HepG2 (cell line): ENCODE measurements around the gene ZNF786.

ENCODE experiments used
- CAMTA2 ChIP-seq: sonication (generic); formaldehyde crosslinking; IDR thresholded peaks from 2 replicates; pipeline ENCODE4 v1.4.0; 2020; ENCODE audit warnings: mild to moderate bottlenecking, missing genetic modification reagents, borderline replicate concordance
- CBX1 ChIP-seq: IDR thresholded peaks from one replicate; pipeline ENCODE4 v1.6.1; 2016; ENCODE audit warnings: antibody characterized with exemption, low read depth
- FOXK2 ChIP-seq: fragments of 450-650 bp; IDR thresholded peaks from 2 replicates; pipeline ENCODE4 v1.6.1; 2016
- MEIS2 ChIP-seq: sonication (generic); formaldehyde crosslinking; IDR thresholded peaks from 2 replicates; pipeline ENCODE4 v1.9.0; 2021; ENCODE audit warnings: mild to moderate bottlenecking, missing genetic modification reagents
- NFE2L1 ChIP-seq: sonication (generic); formaldehyde crosslinking; IDR thresholded peaks from 2 replicates; pipeline ENCODE4 v1.4.0; 2020; ENCODE audit warnings: missing genetic modification reagents, mild to moderate bottlenecking, borderline replicate concordance
- POLR2AphosphoS5 ChIP-seq: IDR thresholded peaks from 2 replicates; pipeline ENCODE4 v1.6.1; 2012; ENCODE audit warnings: low read depth, low read length
- SP1 ChIP-seq, 2 experiments: fragments of 450-650 bp in 1 of 2; sonication (generic) in 1 of 2; formaldehyde crosslinking in 1 of 2; IDR thresholded peaks; 2 replicates each; pipeline versions ENCODE4 v1.4.0 to v1.6.1; 2016 to 2020; ENCODE audit warnings: missing genetic modification reagents in 1 of 2

DNA sequence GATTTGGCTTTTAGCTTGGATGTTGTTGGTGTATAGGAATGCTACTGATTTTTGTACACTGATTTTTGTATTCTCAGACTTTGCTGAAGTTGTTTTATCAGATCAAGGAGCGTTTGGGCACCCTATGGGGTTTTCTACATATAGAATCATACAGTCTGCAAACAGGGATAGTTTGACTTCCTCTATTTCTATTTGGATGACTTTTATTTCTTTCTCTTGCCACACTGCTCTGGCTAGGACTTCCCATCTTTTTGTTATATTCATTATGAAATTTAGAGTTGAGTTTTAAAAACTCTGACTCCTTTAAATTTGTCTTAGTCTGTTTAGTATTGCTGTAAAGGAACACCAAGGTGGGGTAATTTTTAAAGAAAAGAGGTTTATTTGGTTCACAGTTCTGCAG is 4.7 kb downstream of the ZNF786 start:
- TF ChIP-seq MEIS2 (no peak), CBX1 (no peak), NFE2L1 (CRISPR knock-in tag) (no peak), POLR2AphosphoS5 (no peak), CAMTA2 (CRISPR knock-in tag) (no peak), FOXK2 (no peak), SP1 (IDR thresholded peaks at IDR 0.05) (no peak), SP1 (CRISPR knock-in tag; IDR thresholded peaks at IDR 0.05) (no peak)
